ENCODE measurements around the gene OSGIN1. TPM values are rescaled to one million over a fixed set of nuclear protein-coding genes. Genes with fewer than 3 reads are reported as not detected.

Gene OSGIN1
- total RNA-seq, 1 donor, result 6.6 TPM

DNA sequence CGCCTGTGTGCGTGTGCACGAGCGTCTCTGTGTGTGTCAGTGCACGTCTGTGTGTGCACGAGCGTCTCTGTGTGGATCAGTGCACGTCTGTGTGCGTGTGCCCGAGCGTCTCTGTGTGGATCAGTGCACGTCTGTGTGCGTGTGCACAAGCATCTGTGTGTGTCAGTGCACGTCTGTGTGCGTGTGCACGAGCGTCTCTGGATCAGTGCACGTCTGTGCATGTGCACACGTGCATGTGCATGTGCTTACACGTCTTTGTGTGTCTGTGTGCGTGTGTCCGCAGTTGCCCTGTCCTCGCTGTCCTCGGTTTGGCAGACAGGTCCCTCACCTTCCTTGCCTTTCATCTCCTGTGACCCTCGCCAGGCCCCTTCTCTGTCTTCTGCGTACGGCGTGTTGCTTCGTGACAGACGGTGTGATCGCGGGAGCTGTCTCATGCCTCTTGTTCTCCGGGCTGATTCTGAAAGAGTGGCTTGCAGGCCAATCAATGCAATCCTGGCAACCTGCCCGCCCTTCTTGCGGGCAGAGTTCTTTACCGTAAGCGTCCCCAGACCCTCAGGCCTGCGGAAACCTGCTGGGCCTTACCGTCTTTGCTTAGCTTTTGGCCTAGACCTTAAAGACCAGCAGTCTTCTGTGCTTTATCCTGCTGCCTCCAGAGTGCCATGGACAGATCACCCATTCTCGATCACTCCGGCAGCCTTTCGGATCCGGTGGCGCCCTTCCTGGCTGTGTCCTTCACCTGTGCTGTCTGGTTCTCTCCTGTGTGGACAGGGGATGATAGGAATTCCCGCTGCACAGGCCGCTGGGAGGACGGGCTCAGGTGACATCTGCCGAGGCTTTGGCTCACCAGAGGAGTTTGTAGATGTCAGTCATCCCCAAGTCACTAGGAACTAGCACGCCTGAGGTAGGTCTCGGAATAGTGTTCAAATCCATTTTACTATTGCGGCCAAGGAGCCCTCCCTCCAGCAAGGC is 35.6 kb upstream of the OSGIN1 start:
- TF ChIP-seq CTCF (IDR thresholded peaks at IDR 0.05; ENCODE audit: insufficient read depth, low read length), result no peak
- no peak overlapping the region for H3K4me3 ChIP-seq (ENCODE audit: low read depth, low read length)
- no peak for DNase-seq (ENCODE audit: low read depth)

DNA sequence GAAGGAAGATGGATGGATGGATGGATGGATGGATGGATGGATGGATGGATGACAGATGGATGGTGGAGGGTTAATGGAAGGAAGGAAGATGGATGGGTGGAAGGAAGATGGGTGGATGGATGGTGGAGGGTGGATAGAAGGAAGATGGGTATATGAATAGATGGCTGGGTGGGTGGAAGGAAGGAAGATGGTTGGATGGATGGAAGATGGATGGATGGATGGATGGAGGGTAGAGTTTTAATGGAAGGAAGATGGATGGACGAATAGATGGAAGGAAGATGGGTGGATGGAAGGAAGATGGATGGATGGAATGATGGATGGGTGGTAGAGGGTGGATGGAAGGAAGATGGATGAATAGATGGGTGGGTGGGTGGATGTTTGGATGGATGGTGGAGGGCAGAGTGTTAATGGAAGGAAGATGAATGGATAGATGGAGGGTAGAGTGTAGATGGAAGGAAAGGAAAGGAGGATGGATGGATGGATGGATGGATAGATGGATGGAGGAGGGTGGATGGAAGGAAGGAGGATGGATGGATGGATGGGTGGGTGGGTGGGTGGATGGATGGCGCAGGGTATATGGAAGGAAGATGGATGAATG is 32.0 kb upstream of the OSGIN1 start:
- H3K4me3 ChIP-seq (ENCODE audit: low read depth, low read length), result no peak overlapping the region
- no peak for DNase-seq (ENCODE audit: low read depth)
- TF ChIP-seq CTCF (IDR thresholded peaks at IDR 0.05; ENCODE audit: insufficient read depth, low read length), result no peak

- no peak overlapping the region for H3K4me3 ChIP-seq (ENCODE audit: low read depth, low read length)
- TF ChIP-seq CTCF (IDR thresholded peaks at IDR 0.05; ENCODE audit: insufficient read depth, low read length), result no peak
- no peak for DNase-seq (ENCODE audit: low read depth)
Observed at GRCh38 chr16:83923581-83924365, 29.3 kb upstream of the OSGIN1 start.

- DNase-seq (ENCODE audit: low read depth), result no peak
- no peak overlapping the region for H3K4me3 ChIP-seq (ENCODE audit: low read depth, low read length)
- no peak for TF ChIP-seq CTCF (IDR thresholded peaks at IDR 0.05; ENCODE audit: insufficient read depth, low read length)
Observed at GRCh38 chr16:83924686-83925085, 28.4 kb upstream of the OSGIN1 start.

- no peak for TF ChIP-seq CTCF (IDR thresholded peaks at IDR 0.05; ENCODE audit: insufficient read depth, low read length)
- H3K4me3 ChIP-seq (ENCODE audit: low read depth, low read length), result no peak overlapping the region
- DNase-seq (ENCODE audit: low read depth), result no peak
Observed at GRCh38 chr16:83925095-83925905, 27.7 kb upstream of the OSGIN1 start.

Data from fibroblast of the aortic adventitia (primary cell).